Activated CD4-positive, alpha-beta T cell treated with anti-CD3 and anti-CD28 coated beads, Interleukin-2, amount 50 U/mL, for 24 hours (primary cell): ENCODE measurements around the gene PHF20.
"Not testable (repeated sequence)": the region's sequence is repeated elsewhere in the genome, so short reads cannot be mapped to it uniquely, and the experiment has no call there.

Experiments
- DNase-seq, 2 donors: peaks; one replicate each; pipeline ENCODE4 v3.0.0-alpha.2; 2020; ENCODE audit warnings: low read depth in 1 of 2, low spot score in 1 of 2

PHF20 gene

GRCh38 chr20:35912881-35913280 lies 141.1 kb downstream of the PHF20 start:
- no peak for DNase-seq

- DNase-seq = no peak
These were observed 145.3 kb downstream of the PHF20 start for GRCh38 chr20:35917077-35917476.

- DNase-seq = no peak
These were observed 146.2 kb downstream of the PHF20 start for GRCh38 chr20:35918021-35918420.

- DNase-seq = no peak
These were observed 148.7 kb downstream of the PHF20 start for GRCh38 chr20:35920523-35920922.

GRCh38 chr20:35929301-35929700 lies 157.5 kb downstream of the PHF20 start:
- DNase-seq = no peak

GRCh38 chr20:35934050-35934449 lies 162.2 kb downstream of the PHF20 start:
- no peak for DNase-seq

- DNase-seq = no peak
These were observed 167.4 kb downstream of the PHF20 start for GRCh38 chr20:35939264-35939663.

- no peak for DNase-seq
These were observed 169.8 kb downstream of the PHF20 start for GRCh38 chr20:35941620-35942019.

- DNase-seq = no peak
These were observed 170.4 kb downstream of the PHF20 start for GRCh38 chr20:35942243-35942642.

- DNase-seq = no peak
These were observed 175.7 kb downstream of the PHF20 start for GRCh38 chr20:35947489-35947888.

GRCh38 chr20:35947907-35948306 lies 176.1 kb downstream of the PHF20 start:
- DNase-seq = no peak

- DNase-seq = no peak
These were observed 178.3 kb downstream of the PHF20 start for GRCh38 chr20:35950093-35950492.

- DNase-seq = not testable (repeated sequence)
These were observed 180.3 kb downstream of the PHF20 start for GRCh38 chr20:35952080-35952479.

GRCh38 chr20:35952480-35953386 lies 180.9 kb downstream of the PHF20 start:
- DNase-seq = no peak

GRCh38 chr20:35953387-35954199 lies 181.8 kb downstream of the PHF20 start:
- peak; percentile 33 to 44 for DNase-seq

GRCh38 chr20:35954200-35954906 lies 182.5 kb downstream of the PHF20 start, which contains the start of gene SCAND1:
SCAND1 (minus strand) TSS chr20:35954502; CDS start chr20:35954284, 218 bp downstream.
- DNase-seq = peak; percentile 92 to 97

- DNase-seq = no peak
These were observed 183.1 kb downstream of the PHF20 start for GRCh38 chr20:35954907-35955251.

- no peak for DNase-seq
These were observed 184.8 kb downstream of the PHF20 start for GRCh38 chr20:35956616-35957015.

GRCh38 chr20:35959291-35959690 lies 187.5 kb downstream of the PHF20 start:
- not testable (repeated sequence) for DNase-seq

GRCh38 chr20:35963878-35964277 lies 192.1 kb downstream of the PHF20 start:
- DNase-seq = no peak

- DNase-seq = no peak
These were observed 196.3 kb downstream of the PHF20 start, which contains the start of gene CNBD2 for GRCh38 chr20:35967979-35968640. CNBD2 (plus strand) TSS chr20:35968590; CDS start chr20:35968763, 173 bp downstream.
